Measurements from ENCODE around the gene HOXD3. TPM values are rescaled to one million over a fixed set of nuclear protein-coding genes. Genes with fewer than 3 reads are reported as not detected.

The HOXD3 gene
- not detected for polyA plus RNA-seq (ENCODE audit: low read depth in 6 of 6)

- peaks cover 0 to 8% of the 10 kb centered on the region in 2 donors for H3K36me3 Mint-ChIP-seq
- H3K4me1 Mint-ChIP-seq, result peaks cover 4 to 16% (median 6%) of the 10 kb centered on the region in 3 donors
- peak within 1 kb of the TSS in 7 of 8 donors; percentile 19 to 85 (median 46) for H3K4me3 Mint-ChIP-seq
- DNase-seq (no peak), ATAC-seq (ENCODE audit: low read depth in 2 of 2) (no peak)
- H3K27ac Mint-ChIP-seq, result peak within 1 kb of the TSS in 4 of 6 donors; percentile 33 to 96 (median 90)
- peaks cover 47 to 86% (median 78%) of the 10 kb centered on the region in 3 donors for H3K27me3 Mint-ChIP-seq
- peaks cover 0 to 6% (median 4%) of the 10 kb centered on the region in 7 donors for H3K9me3 Mint-ChIP-seq
These were observed at the start of gene HOXD3 for GRCh38 chr2:176156807-176157498. Gene HOXD3 (plus strand): TSS chr2:176157307. CDS start chr2:176169115, 11,808 bp downstream.

- no peak for ATAC-seq (ENCODE audit: low read depth in 2 of 2)
- peaks cover 73 to 84% (median 76%) of the 10 kb centered on the region in 3 donors for H3K27me3 Mint-ChIP-seq
- peaks cover 0 to 41% (median 12%) of the 10 kb centered on the region in 7 donors for H3K9me3 Mint-ChIP-seq
- H3K27ac Mint-ChIP-seq, result no peak overlapping the region
- H3K4me1 Mint-ChIP-seq, result peaks cover 21 to 33% (median 31%) of the 10 kb centered on the region in 3 donors
- H3K36me3 Mint-ChIP-seq, result peaks cover 5 to 10% of the 10 kb centered on the region in 2 donors
- H3K4me3 Mint-ChIP-seq, result peak overlapping the region in 1 of 8 donors; percentile 54
- DNase-seq, result no peak
These were observed 49.4 kb upstream of the HOXD3 start for GRCh38 chr2:176107731-176108181.

- Mint-ChIP-seq H3K4me1 (peaks cover 21 to 32% (median 28%) of the 10 kb centered on the region in 3 donors), H3K27me3 (peaks cover 71 to 80% (median 73%) of the 10 kb centered on the region in 3 donors), H3K36me3 (peaks cover 5 to 10% of the 10 kb centered on the region in 2 donors), H3K9me3 (peaks cover 0 to 38% (median 9%) of the 10 kb centered on the region in 7 donors), H3K4me3 (peak overlapping the region in 5 of 8 donors; percentile 22 to 79 (median 58)), H3K27ac (peak overlapping the region in 4 of 6 donors; percentile 66 to 93 (median 86))
- ATAC-seq (ENCODE audit: low read depth in 2 of 2) (no peak), DNase-seq (no peak)
These were observed 47.8 kb upstream of the HOXD3 start for GRCh38 chr2:176109192-176109901.

- peak overlapping the region in 2 of 8 donors; percentile 58 to 75 for H3K4me3 Mint-ChIP-seq
- DNase-seq, result no peak
- H3K4me1 Mint-ChIP-seq, result peaks cover 19 to 26% (median 26%) of the 10 kb centered on the region in 3 donors
- peaks cover 70 to 77% (median 72%) of the 10 kb centered on the region in 3 donors for H3K27me3 Mint-ChIP-seq
- peaks cover 0 to 38% (median 8%) of the 10 kb centered on the region in 7 donors for H3K9me3 Mint-ChIP-seq
- H3K36me3 Mint-ChIP-seq, result peaks cover 5 to 10% of the 10 kb centered on the region in 2 donors
- H3K27ac Mint-ChIP-seq, result peak overlapping the region in 3 of 6 donors; percentile 16 to 92 (median 19)
- no peak for ATAC-seq (ENCODE audit: low read depth in 2 of 2)
These were observed 47.2 kb upstream of the HOXD3 start for GRCh38 chr2:176109946-176110345.

- peaks cover 5 to 10% of the 10 kb centered on the region in 2 donors for H3K36me3 Mint-ChIP-seq
- DNase-seq (no peak), ATAC-seq (ENCODE audit: low read depth in 2 of 2) (no peak)
- peaks cover 0 to 40% (median 8%) of the 10 kb centered on the region in 7 donors for H3K9me3 Mint-ChIP-seq
- H3K4me1 Mint-ChIP-seq, result peaks cover 13 to 20% (median 19%) of the 10 kb centered on the region in 3 donors
- peaks cover 65 to 73% (median 72%) of the 10 kb centered on the region in 3 donors for H3K27me3 Mint-ChIP-seq
- H3K4me3 Mint-ChIP-seq, result peak overlapping the region in 3 of 8 donors; percentile 9 to 75 (median 58)
- H3K27ac Mint-ChIP-seq, result peak overlapping the region in 4 of 6 donors; percentile 39 to 92 (median 66)
These were observed 46.4 kb upstream of the HOXD3 start for GRCh38 chr2:176110415-176111308.

- H3K4me3 Mint-ChIP-seq, result peak overlapping the region in 3 of 8 donors; percentile 9 to 75 (median 44)
- peak overlapping the region in 4 of 6 donors; percentile 39 to 83 (median 65) for H3K27ac Mint-ChIP-seq
- DNase-seq (no peak), ATAC-seq (ENCODE audit: low read depth in 2 of 2) (no peak)
- H3K4me1 Mint-ChIP-seq, result peaks cover 7 to 14% (median 14%) of the 10 kb centered on the region in 3 donors
- peaks cover 4 to 5% of the 10 kb centered on the region in 2 donors for H3K36me3 Mint-ChIP-seq
- peaks cover 0 to 39% (median 8%) of the 10 kb centered on the region in 7 donors for H3K9me3 Mint-ChIP-seq
- H3K27me3 Mint-ChIP-seq, result peaks cover 64 to 73% (median 72%) of the 10 kb centered on the region in 3 donors
These were observed 45.8 kb upstream of the HOXD3 start for GRCh38 chr2:176111309-176111663.

GRCh38 chr2:176111846-176112374 lies 45.2 kb upstream of the HOXD3 start:
- H3K36me3 Mint-ChIP-seq, result peaks cover 4 to 7% of the 10 kb centered on the region in 2 donors
- peak overlapping the region in 4 of 8 donors; percentile 37 to 75 (median 49) for H3K4me3 Mint-ChIP-seq
- peaks cover 66 to 76% (median 75%) of the 10 kb centered on the region in 3 donors for H3K27me3 Mint-ChIP-seq
- ATAC-seq (ENCODE audit: low read depth in 2 of 2), result no peak
- H3K9me3 Mint-ChIP-seq, result peaks cover 0 to 40% (median 9%) of the 10 kb centered on the region in 7 donors
- no peak for DNase-seq
- peak overlapping the region in 3 of 6 donors; percentile 44 to 86 (median 80) for H3K27ac Mint-ChIP-seq
- H3K4me1 Mint-ChIP-seq, result peaks cover 5 to 17% (median 11%) of the 10 kb centered on the region in 3 donors

GRCh38 chr2:176112375-176113302 lies 44.5 kb upstream of the HOXD3 start:
- peak overlapping the region in 3 of 8 donors; percentile 42 to 75 (median 56) for H3K4me3 Mint-ChIP-seq
- no peak for DNase-seq
- peaks cover 7 to 9% of the 10 kb centered on the region in 2 donors for H3K36me3 Mint-ChIP-seq
- peaks cover 73 to 83% (median 78%) of the 10 kb centered on the region in 3 donors for H3K27me3 Mint-ChIP-seq
- H3K27ac Mint-ChIP-seq, result peak overlapping the region in 4 of 6 donors; percentile 54 to 81 (median 68)
- no peak for ATAC-seq (ENCODE audit: low read depth in 2 of 2)
- H3K4me1 Mint-ChIP-seq, result peaks cover 5 to 17% (median 8%) of the 10 kb centered on the region in 3 donors
- peaks cover 0 to 44% (median 10%) of the 10 kb centered on the region in 7 donors for H3K9me3 Mint-ChIP-seq

- no peak for DNase-seq
- Mint-ChIP-seq H3K9me3 (peaks cover 0 to 41% (median 9%) of the 10 kb centered on the region in 7 donors), H3K4me3 (no peak overlapping the region), H3K27ac (peak overlapping the region in 1 of 6 donors; percentile 42), H3K27me3 (peaks cover 81 to 89% (median 84%) of the 10 kb centered on the region in 3 donors), H3K4me1 (peaks cover 4 to 14% (median 9%) of the 10 kb centered on the region in 3 donors), H3K36me3 (peaks cover 8 to 22% of the 10 kb centered on the region in 2 donors)
- ATAC-seq (ENCODE audit: low read depth in 2 of 2), result no peak
These were observed 42.8 kb upstream of the HOXD3 start for GRCh38 chr2:176114120-176114929.

- H3K27ac Mint-ChIP-seq, result no peak overlapping the region
- peaks cover 81 to 89% (median 84%) of the 10 kb centered on the region in 3 donors for H3K27me3 Mint-ChIP-seq
- peak overlapping the region in 1 of 8 donors; percentile 65 for H3K4me3 Mint-ChIP-seq
- H3K9me3 Mint-ChIP-seq, result peaks cover 0 to 39% (median 4%) of the 10 kb centered on the region in 7 donors
- ATAC-seq (ENCODE audit: low read depth in 2 of 2) (no peak), DNase-seq (no peak)
- peaks cover 5 to 22% of the 10 kb centered on the region in 2 donors for H3K36me3 Mint-ChIP-seq
- peaks cover 4 to 14% (median 8%) of the 10 kb centered on the region in 3 donors for H3K4me1 Mint-ChIP-seq
These were observed 42.0 kb upstream of the HOXD3 start for GRCh38 chr2:176114930-176115625.
